Left lung (tissue), 14 donors: ENCODE results near the gene LIN7B. TPM values are rescaled to one million over a fixed set of nuclear protein-coding genes. Genes with fewer than 3 reads are reported as not detected.
A peak's percentile ranks its signal among the peaks of the same experiment; 100 is the strongest.

ENCODE experiments used
- ATAC-seq: fragments of 200-7000 bp; cut with Tn5 transposase; one replicate; pipeline ENCODE4 v1.9.1; 2020; ENCODE audit warnings: moderate library complexity
- DNase-seq, 4 donors: peaks; one replicate each; pipeline ENCODE4 v3.0.0-alpha.2; 2013 to 2020
- H3K27ac ChIP-seq, 2 donors: fragments of 200-600 bp; sonication (generic) in 1 of 2; one replicate each; pipeline versions ENCODE4 v1.5.0 to v1.8.0; 2020 to 2021
- H3K27me3 ChIP-seq, 2 donors: fragments of 200-600 bp; sonication (generic) in 1 of 2; one replicate each; pipeline versions ENCODE4 v1.5.0 to v1.8.0; 2020 to 2021
- H3K36me3 ChIP-seq, 2 donors: fragments of 200-600 bp; sonication (generic) in 1 of 2; one replicate each; pipeline versions ENCODE4 v1.5.0 to v1.8.0; 2020 to 2021
- H3K4me1 ChIP-seq, 2 donors: fragments of 200-600 bp; one replicate each; pipeline ENCODE4 v1.8.0; 2021
- H3K4me3 ChIP-seq, 2 donors: fragments of 200-600 bp; sonication (generic) in 1 of 2; one replicate each; pipeline versions ENCODE4 v1.5.0 to v1.8.0; 2020 to 2021; ENCODE audit warnings: mild to moderate bottlenecking in 1 of 2
- H3K9me3 ChIP-seq, 2 donors: fragments of 200-600 bp; sonication (generic) in 1 of 2; one replicate each; pipeline versions ENCODE4 v1.5.0 to v1.8.0; 2020 to 2021
- CTCF ChIP-seq, 2 donors: fragments of 200-600 bp; sonication (generic) in 1 of 2; IDR thresholded peaks; one replicate each; pipeline versions ENCODE4 v1.5.0 to v1.8.0; 2021; ENCODE audit warnings: antibody characterized with exemption in 2 of 2
- intact Hi-C, 2 donors: fragments of 100-400 bp; cut with DNase I; formaldehyde crosslinking; loops; one replicate each; pipeline versions ENCODE4 v1.11.2 to v1.14.2; 2022
- long read RNA-seq, 12 donors: library from polyadenylated mRNA in 2 of 12; unstranded in 2 of 12; transcript quantifications; one replicate each; pipeline ENCODE4 v2.0.0 and lab custom pipeline, GENCODE V29; 2019 to 2026
- polyA plus RNA-seq, 6 donors: library from polyadenylated mRNA; unstranded; fragments of 120-200 nt; gene quantifications; one replicate each; pipeline ENCODE4 v1.2.1, GENCODE V29; 2013; ENCODE audit not compliant: insufficient read length in 6 of 6
- total RNA-seq, 2 donors: library from RNA; stranded (reverse); fragmentation: NEBNext Ultra II Directional; extraction: Animal tissue kit (Norgen Biotek cat#: 25700); gene quantifications; one replicate each; pipeline ENCODE4 v1.2.1, GENCODE V29; 2021
- donor health status: DM: no; HTN: yes; CAD: no.
- donor health status: DM: no; HTN: no; CAD: no.

LIN7B gene
- total RNA-seq: 1 to 10 TPM; 6.5 to 6.9 TPM
- polyA plus RNA-seq: 10 to 100 TPM in 2 of 6 donors, 1 to 10 TPM in 4; 7.3 to 12.5 (median 9.2) TPM
- long read RNA-seq, donor 1, partial matches to known transcripts: 0 of 2 reads
- long read RNA-seq, donor 1, other reads (novel, unspliced or antisense): 0 of 2 reads
- long read RNA-seq, donor 2, partial matches to known transcripts: 0 of 4 reads
- long read RNA-seq, donor 2, other reads (novel, unspliced or antisense): 0 of 4 reads
- long read RNA-seq, donor 3, partial matches to known transcripts: 0 of 1 reads
- long read RNA-seq, donor 3, other reads (novel, unspliced or antisense): 0 of 1 reads
- long read RNA-seq, donor 4, partial matches to known transcripts: 0 of 12 reads
- long read RNA-seq, donor 4, other reads (novel, unspliced or antisense): 5 of 12 reads
- long read RNA-seq, donor 5, partial matches to known transcripts: 0 of 1 reads
- long read RNA-seq, donor 5, other reads (novel, unspliced or antisense): 0 of 1 reads
- long read RNA-seq, donor 6, transcript LIN7B-201 (6 exons, 755 nt): major isoform, 5 of 9 reads
- long read RNA-seq, donor 6, partial matches to known transcripts: 0 of 9 reads
- long read RNA-seq, donor 6, other reads (novel, unspliced or antisense): 0 of 9 reads
- long read RNA-seq, donor 7, partial matches to known transcripts: 0 of 5 reads
- long read RNA-seq, donor 7, other reads (novel, unspliced or antisense): 0 of 5 reads
- long read RNA-seq, donor 8, partial matches to known transcripts: 0 of 1 reads
- long read RNA-seq, donor 8, other reads (novel, unspliced or antisense): 0 of 1 reads
- long read RNA-seq, donor 9: 0 reads
- long read RNA-seq, donor 10, partial matches to known transcripts: 0 of 6 reads
- long read RNA-seq, donor 10, other reads (novel, unspliced or antisense): 1 of 6 reads
- long read RNA-seq, donor 11: 0 reads
- long read RNA-seq, donor 12: 0 reads

GRCh38 chr19:49113762-49114629 lies at the start of gene LIN7B:
Gene LIN7B (plus strand): TSS chr19:49114370. CDS start chr19:49114405, 35 bp downstream.
- Histone ChIP-seq H3K36me3 (peaks cover 0 to 4% of the 10 kb centered on the region in 2 donors), H3K4me1 (peaks cover 10 to 49% of the 10 kb centered on the region in 2 donors), H3K4me3 (peak within 1 kb of the TSS; percentile 84 to 87), H3K9me3 (no peaks in the 10 kb centered on the region), H3K27me3 (peaks cover 0 to under 1% of the 10 kb centered on the region in 2 donors), H3K27ac (peak within 1 kb of the TSS; percentile 67 to 72)
- ATAC-seq: peak; percentile 71
- intact Hi-C loops: no loop called here
- TF ChIP-seq CTCF (IDR thresholded peaks at IDR 0.05): peak; percentile 36 to 55
- peak; percentile 57 to 92 (median 76) for DNase-seq

- DNase-seq: peak in 2 of 4 donors; percentile 48 to 52
- TF ChIP-seq CTCF (IDR thresholded peaks at IDR 0.05): no peak
- Histone ChIP-seq H3K27ac (no peak within 1 kb of the TSS), H3K36me3 (no peaks in the 10 kb centered on the region), H3K9me3 (no peaks in the 10 kb centered on the region), H3K27me3 (peaks cover 5 to 99% of the 10 kb centered on the region in 2 donors), H3K4me1 (no peaks in the 10 kb centered on the region), H3K4me3 (peak within 1 kb of the TSS; percentile 10 to 14)
- ATAC-seq: peak; percentile 92
- intact Hi-C loops: no loop called here
Observed at GRCh38 chr19:49064768-49065611, 49.2 kb upstream of the LIN7B start, which contains the start of gene NTF4. Gene NTF4 (minus strand): TSS chr19:49064818. CDS start chr19:49061997, 2,821 bp downstream.

GRCh38 chr19:49065905-49066512 lies 48.2 kb upstream of the LIN7B start:
- H3K9me3 ChIP-seq: no peaks in the 10 kb centered on the region
- intact Hi-C loops: no loop called here

More at GRCh38 chr19:49065905-49066512, 48.2 kb upstream of the LIN7B start:
- no peak for TF ChIP-seq CTCF (IDR thresholded peaks at IDR 0.05)
- no peak overlapping the region for H3K27ac ChIP-seq
- no peak overlapping the region for H3K4me3 ChIP-seq
- no peaks in the 10 kb centered on the region for H3K36me3 ChIP-seq
- ATAC-seq: no peak
- no peak for DNase-seq
- peaks cover 5 to 99% of the 10 kb centered on the region in 2 donors for H3K27me3 ChIP-seq
- H3K4me1 ChIP-seq: no peaks in the 10 kb centered on the region
